GM12872 (cell line): ENCODE measurements around the gene PTP4A1.

ENCODE experiments used
- TF ChIP-seq, protein P1 (sequence below): IDR thresholded peaks from 3 replicates; pipeline ENCODE4 v1.5.1; 2011; ENCODE audit warnings: low read depth, mild to moderate bottlenecking, low read length, moderate library complexity; ENCODE audit not compliant: insufficient read depth

The PTP4A1 gene

GRCh38 chr6:63558278-63558677 is 14.0 kb upstream of the PTP4A1 start:
- TF ChIP-seq, protein P1, sequence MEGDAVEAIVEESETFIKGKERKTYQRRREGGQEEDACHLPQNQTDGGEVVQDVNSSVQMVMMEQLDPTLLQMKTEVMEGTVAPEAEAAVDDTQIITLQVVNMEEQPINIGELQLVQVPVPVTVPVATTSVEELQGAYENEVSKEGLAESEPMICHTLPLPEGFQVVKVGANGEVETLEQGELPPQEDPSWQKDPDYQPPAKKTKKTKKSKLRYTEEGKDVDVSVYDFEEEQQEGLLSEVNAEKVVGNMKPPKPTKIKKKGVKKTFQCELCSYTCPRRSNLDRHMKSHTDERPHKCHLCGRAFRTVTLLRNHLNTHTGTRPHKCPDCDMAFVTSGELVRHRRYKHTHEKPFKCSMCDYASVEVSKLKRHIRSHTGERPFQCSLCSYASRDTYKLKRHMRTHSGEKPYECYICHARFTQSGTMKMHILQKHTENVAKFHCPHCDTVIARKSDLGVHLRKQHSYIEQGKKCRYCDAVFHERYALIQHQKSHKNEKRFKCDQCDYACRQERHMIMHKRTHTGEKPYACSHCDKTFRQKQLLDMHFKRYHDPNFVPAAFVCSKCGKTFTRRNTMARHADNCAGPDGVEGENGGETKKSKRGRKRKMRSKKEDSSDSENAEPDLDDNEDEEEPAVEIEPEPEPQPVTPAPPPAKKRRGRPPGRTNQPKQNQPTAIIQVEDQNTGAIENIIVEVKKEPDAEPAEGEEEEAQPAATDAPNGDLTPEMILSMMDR = no peak

- TF ChIP-seq, protein P1 = no peak
These were observed 11.4 kb upstream of the PTP4A1 start for GRCh38 chr6:63560801-63561287.

DNA sequence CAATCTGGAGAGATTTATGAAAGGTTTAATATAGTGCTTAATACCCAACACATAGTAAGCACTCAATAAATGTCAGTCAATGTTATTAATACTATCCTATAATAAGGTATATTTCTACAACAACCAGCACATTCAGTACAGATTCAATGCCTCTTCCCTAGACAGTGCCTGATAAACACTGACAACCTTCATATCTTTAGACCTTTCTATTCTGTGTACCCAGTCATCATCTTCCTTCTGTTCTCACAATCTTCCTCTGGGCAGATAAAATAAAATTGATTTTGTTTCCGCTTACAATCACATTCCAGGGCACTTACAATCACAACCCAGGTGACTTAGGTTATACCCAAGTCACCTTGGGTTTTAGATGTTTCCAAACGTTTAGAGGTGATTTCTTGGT is 11.0 kb upstream of the PTP4A1 start:
- TF ChIP-seq, protein P1 = no peak

GRCh38 chr6:63563235-63563634 is 9.0 kb upstream of the PTP4A1 start:
- TF ChIP-seq, protein P1 = no peak

- TF ChIP-seq, protein P1 = no peak
These were observed 7.1 kb upstream of the PTP4A1 start for GRCh38 chr6:63565058-63565726.

- TF ChIP-seq, protein P1 = no peak
These were observed 6.3 kb upstream of the PTP4A1 start for GRCh38 chr6:63565727-63566596.

GRCh38 chr6:63567966-63568365 is 4.3 kb upstream of the PTP4A1 start:
- TF ChIP-seq, protein P1 = no peak
